HG03521 (cell line): ENCODE measurements around the gene RAB9A.
A peak's percentile ranks its signal among the peaks of the same experiment; 100 is the strongest.
"Not testable (repeated sequence)": the region's sequence is repeated elsewhere in the genome, so short reads cannot be mapped to it uniquely, and the experiment has no call there.

Experiments
- ATAC-seq: cut with Tn5 transposase; IDR thresholded peaks from one replicate; pipeline ENCODE4 v1.9.1; 2021; ENCODE audit warnings: mild to moderate bottlenecking, moderate library complexity; ENCODE audit not compliant: unreplicated experiment

Gene RAB9A

GRCh38 chrX:13699183-13699826 is 10.4 kb downstream of the RAB9A start:
- peak; percentile 61 for ATAC-seq

- ATAC-seq: no peak
These were observed 11.5 kb downstream of the RAB9A start for GRCh38 chrX:13700380-13700779.

DNA sequence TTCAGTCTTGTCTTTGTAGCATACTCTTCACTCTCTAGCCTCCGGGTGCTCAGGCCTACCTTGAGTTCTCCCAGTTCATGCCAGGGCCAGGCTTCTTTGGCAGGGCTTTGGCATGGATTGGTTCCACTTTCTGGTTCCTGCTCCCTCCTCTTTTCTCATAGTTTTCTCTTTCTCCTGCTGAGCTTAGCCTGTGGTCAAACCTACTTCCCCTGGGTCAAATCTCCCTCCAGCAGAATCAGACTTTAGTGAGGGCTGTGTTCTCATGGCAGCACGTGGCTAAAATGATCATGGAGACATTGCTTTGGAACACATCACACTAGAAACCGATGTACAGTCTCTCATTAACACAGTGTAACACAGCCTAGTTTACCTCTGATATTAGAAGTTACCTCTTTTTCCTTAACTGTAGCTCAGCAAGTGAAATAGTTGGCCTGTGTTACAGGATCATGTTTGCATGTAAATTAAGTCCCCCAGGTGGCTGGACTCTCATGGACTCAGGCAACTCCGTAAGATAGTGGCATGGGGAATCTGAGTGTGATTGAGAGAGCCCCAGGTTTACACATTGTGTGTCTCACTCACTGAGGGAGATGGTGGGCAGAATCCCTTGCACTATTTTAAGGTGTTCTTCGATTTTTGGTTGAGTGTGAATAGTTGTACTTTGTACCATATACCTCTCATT is 13.3 kb downstream of the RAB9A start:
- ATAC-seq: no peak

DNA sequence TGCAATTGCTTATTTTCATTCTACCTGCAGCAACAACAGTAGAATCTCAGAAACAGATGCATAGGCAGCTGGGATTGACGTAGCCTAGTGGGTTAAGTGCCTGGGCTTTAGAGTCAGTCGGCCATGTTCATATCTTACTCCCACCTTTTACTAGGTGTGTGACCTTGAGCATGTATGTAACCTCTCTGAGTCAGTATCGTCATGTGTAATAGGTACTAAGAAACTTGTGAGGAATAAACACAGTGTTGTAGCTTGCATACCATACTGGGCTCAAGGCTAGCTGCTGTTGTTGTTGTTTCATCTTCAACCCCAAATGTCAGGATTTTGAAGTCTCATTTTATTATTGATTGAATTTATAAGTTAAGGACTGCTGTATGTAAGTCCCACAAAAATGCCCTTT is 14.2 kb downstream of the RAB9A start:
- no peak for ATAC-seq

DNA sequence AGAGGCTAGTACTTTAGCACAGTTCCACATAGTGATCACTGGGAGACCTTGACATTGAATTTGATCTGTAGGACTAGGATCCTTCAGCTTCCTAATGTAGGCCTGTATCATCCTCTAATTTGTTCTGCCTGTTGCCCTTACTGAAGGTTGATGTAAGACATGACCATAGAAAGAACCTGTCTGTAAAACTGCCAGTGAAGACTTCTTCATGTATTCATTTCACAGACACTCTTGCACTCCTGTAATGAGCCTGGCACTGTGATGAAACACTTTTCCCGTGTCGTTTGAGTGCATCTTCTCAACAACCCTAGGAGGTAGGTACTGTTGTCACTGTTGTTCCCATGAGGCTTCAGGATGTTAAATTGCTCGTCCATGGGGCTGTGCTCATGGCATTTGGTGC is 14.7 kb downstream of the RAB9A start:
- ATAC-seq: no peak

DNA sequence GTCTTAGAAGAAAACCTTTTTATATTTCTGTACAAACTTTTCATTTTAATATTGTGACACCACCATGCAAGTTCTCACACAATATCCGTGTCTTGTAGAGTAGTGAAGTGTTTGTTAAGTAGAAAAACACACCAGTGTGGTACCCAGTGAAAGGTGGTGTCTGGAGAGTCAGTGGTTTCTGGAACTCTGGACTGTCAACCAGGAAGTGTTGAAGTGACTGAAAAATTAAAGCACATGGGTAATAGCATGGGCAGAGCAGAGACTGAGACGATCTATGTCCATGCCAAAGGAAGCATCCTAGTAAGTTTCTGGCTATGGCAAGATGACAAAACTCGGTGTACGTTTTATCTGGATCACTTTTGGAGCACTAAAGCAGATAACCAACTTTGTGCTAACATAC is 22.2 kb downstream of the RAB9A start:
- no peak for ATAC-seq

DNA sequence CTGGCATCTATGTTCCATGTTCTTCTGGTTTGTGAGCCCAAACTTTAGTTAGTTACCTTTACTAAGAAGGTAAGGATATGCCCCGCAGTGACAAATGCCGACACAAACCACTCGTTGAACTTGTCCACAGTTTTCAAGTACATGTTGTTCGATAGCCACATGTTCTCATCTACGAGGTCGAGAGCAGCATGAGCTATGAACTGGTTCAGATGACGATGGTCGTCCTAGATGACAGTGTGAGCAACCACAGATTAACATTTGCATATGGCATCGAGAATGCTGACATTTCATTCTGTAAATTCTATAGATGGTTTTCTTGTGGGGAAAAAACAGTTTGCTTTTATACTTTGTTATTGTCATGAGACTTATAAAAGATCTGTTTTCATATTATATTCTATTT is 27.5 kb downstream of the RAB9A start:
- no peak for ATAC-seq

DNA sequence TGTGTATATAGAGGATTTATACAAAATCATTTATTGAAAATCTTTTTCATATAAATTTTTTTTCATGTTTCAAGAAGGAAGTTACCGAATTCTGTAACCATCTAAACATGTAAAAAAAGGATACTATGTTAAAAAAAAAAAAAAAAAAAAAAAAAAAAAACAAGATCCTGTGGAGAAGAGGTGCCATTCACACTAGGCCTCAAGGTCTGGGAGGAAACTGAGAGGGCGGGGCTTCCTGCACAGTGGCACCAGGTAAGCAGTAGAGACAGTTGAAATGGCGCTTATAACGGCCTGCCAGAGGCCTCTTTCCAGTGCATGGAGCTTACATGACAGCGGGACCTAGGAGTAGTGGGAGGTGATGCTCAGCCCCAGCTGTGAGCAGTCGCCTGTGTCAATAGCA is 28.0 kb downstream of the RAB9A start:
- ATAC-seq: no peak

GRCh38 chrX:13717700-13718472 is 29.0 kb downstream of the RAB9A start:
- ATAC-seq: no peak

- ATAC-seq: no peak
These were observed 30.4 kb downstream of the RAB9A start for GRCh38 chrX:13719192-13719856.

- ATAC-seq: no peak
These were observed 32.4 kb downstream of the RAB9A start for GRCh38 chrX:13721371-13721770.

GRCh38 chrX:13721819-13722519 is 33.0 kb downstream of the RAB9A start:
- ATAC-seq: no peak

DNA sequence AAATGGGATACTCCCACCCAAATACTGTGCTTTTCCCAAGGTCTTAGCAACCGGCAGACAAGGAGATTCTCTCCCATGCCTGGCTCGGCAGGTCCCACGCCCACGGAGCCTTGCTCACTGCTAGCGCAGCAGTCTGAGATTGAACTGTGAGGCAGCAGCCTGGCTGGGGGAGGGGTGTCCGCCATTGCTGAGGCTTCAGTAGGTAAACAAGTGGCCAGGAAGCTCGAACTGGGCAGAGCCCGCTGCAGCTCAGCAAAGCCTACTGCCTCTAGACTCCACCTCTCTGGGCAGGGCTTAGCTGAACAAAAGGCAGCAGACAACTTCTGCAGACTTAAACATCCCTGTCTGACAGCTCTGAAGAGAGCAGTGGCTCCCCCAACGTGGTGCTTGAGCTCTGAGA is 36.0 kb downstream of the RAB9A start:
- ATAC-seq: not testable (repeated sequence)

GRCh38 chrX:13726583-13726982 is 37.7 kb downstream of the RAB9A start:
- ATAC-seq: not testable (repeated sequence)

- not testable (repeated sequence) for ATAC-seq
These were observed 41.6 kb downstream of the RAB9A start for GRCh38 chrX:13730523-13730922.

- no peak for ATAC-seq
These were observed 43.5 kb downstream of the RAB9A start for GRCh38 chrX:13732246-13733067.

DNA sequence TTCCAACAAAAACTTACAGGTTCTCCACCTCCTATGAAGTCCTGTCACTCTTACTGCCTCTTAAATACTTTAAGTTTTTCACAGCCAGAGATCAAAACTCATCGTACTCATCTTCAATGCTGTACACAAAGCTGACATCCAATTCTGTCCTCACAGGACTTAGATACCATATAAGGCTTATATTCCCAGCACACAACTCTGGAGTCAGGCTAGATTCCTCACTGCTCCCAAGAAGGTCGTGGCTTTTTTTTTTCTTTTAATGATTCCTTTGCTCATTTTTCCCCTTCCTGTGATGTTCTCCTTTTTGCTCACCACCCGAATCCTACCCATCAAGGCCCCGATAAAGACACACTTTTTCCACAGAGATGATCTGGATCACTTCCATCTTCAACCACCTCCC is 44.6 kb downstream of the RAB9A start:
- no peak for ATAC-seq

DNA sequence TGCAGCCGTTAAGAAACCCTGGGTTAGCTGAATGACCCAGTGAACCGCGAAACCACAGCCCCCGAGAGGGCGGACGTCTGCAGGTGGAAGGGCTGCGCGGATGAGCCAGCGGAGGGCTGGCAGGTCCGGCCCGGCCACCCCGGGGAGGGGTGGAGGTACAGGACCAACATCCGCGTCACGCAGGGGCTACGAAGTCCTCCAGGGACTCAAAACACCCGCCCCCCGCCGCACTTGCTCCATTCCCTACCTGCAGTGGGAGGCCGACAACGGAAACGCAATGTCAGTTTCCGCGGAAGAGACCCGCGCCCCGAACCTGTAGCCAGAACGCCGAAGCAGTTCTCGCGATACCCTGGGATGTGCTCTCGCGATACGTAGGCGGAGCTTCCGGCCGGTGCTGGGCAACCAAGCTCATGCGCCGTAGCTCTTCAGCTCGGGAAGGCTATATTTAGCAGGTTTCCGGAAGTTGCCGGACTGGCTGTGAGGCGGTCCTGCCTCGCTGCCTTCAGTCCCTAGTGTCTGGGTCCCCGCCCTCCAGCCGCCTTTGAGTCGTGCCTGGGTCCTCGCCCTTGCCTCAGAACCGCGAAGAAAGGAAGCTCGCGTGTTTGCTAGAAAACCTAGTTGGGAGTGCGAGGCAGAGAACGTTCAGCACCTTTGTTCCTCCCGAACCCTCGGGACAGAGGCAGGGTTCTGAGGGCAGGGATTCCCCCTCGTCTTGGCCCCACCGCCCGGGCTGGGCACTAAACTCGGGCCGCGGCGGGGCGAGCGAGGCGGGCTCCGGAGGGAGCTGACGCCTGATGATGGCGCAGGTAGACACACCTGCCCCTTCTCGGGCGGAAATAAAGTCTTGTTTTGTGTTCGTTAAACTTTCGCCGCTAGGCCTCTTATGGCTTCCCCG is 45.6 kb downstream of the RAB9A start, which contains the start of the genes OFD1 and TRAPPC2:
Gene OFD1 (plus strand): TSS at position 471 of the 895 bp plus-strand sequence. CDS start 324 bp downstream, at position 795.
Gene TRAPPC2 (minus strand): TSS at position 343 of the 895 bp plus-strand sequence. CDS start 14,657 bp downstream, outside the sequence.
- ATAC-seq: peak; percentile 92

DNA sequence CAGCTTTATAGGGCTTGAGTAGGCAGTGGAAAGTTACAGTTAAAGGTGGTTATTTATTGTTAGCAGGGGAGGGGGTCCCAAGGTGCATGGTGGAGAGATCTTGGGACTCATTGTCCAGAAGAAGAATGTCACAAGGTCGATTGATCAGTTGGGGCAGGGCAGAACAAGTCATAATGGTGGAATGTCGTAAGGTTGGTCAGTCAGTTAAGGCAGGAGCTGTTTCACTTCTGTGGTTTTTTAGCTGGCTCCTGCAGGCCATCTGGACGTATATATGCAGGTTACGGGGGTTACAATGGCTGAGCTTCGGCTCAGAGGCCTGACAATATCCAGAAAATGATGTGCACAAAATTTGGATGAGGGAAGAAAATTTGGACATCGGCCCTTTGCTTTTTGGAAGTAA is 52.8 kb downstream of the RAB9A start:
- ATAC-seq: no peak
